GM21390 (cell line): ENCODE results near the gene CD47.

ENCODE experiments used
- ATAC-seq: cut with Tn5 transposase; IDR thresholded peaks from one replicate; pipeline ENCODE4 v1.9.1; 2021; ENCODE audit not compliant: unreplicated experiment

The CD47 gene

DNA sequence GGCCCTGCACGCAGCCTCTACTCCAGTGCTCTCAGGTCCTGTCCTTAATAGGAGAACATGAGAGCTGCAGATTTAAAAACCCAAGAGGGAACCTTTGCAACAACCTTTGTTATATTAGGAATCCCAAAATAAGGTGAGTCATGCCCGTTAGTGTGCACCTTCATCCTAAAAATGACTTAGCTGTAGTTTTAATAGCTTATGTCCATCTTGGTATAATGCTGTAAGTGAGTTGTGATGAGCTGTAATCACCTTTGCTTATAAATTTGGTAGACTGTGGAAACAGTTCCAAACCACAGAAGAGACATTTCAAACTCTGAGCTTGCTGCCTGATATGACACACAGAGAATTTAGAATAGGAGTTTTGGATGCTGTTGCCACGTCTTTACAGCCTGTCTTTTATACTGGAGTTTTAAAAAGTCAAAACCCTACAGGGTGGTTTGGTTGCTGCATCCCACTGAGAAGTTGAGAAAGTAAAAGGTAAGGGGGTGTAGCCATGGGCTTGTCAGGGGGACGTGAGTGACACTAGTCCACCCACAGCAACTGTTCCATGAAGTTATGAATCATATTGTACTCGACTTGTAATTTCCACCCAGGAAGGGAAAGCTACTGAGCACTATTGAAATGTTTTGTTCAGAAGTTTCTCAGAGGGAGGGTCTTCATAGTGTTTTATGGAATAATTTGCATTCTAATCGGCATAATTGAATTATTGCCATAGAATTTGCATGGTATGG lies 27.4 kb upstream of the CD47 start:
- no peak for ATAC-seq

DNA sequence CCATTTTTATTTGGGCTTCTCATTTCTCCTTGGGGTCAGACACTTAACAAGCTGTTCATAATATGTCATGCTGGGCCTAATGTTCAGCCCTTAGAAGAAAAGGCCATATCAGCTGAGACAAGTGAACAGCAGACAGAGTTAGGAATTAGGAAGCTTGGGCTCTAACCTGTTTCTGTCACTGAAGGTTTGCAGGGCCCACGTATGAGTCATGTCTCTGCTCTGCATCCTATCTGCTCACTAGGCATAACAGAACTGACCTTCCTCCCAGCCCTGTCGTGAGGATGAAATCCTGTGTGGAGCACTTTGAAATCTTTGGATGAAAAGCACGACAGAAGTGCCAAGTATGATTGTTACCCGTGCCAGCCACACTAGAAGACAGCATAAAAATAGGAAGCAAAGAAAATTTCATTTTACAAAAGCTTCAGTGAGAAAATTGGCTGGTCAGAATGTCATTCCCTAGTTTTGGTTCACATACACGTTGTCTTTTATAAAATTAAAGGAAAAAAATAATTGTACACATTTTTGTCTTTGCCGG lies 26.5 kb upstream of the CD47 start:
- peak; percentile 52 for ATAC-seq

DNA sequence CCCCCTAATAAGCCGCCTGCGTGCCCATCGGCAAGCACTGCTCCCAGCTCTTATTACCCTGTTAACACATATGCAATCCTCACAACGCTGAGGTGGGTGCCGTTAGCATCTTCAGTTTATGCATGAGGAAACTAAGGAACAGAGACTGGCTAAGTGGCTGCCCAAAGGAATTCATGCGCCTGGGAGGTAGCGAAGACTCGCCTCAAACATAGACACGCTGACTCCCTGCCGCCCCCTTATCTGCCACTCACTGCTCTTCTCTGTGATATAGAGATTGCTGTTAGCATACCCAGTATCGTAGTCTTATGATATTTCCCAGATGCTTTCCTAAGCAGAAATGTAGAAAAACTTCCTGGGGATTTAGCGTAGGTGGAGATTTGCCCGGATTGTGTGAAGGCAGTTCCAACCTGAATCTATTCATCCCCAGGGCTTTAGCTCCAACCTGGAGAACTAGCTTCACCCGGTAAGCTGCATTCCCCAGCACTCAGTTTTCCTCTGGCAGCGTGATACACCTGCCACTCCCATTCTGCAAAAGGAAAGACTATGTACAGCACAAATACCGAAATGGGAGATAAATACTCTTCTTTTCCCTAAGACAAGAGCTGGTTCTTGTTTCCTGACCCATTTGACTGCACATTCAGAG lies 23.7 kb upstream of the CD47 start:
- no peak for ATAC-seq

DNA sequence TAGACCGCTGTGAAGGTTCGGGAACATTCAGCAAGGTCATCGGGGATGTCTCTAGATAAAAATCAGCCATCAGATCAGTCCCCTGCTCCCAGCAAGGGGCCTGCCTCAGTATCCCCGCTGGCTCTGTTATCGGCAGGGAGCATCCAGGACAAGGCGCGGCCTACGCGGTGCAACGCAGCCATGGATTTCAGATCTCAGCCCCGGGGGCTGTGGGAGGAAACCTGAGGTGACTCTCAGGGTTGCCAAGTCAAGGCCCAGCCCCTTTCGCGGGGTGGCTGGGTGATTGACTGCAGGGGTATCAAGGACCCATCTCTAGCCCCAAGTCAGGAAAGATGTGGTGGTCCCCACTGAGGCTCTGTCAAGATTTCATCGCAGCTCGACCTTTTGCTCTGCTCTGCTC lies 23.1 kb upstream of the CD47 start:
- no peak for ATAC-seq

DNA sequence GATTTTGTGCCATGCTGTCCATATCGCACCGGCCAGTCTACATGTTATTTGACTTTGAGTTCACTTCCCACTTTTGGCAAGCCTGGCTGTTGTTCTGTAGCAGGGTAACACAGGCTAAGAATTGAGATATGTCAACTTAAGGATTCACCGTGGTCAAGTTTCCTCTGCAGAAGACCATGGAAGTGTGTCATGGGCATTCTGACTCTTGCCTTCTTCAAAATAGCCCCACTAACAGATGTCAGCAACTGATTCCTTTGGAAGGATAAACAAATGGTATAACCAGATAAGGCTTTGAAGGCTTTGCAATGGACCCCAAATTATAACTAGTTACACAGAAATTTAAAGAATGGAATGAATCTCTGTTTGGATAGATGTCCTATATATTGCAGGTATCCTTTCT lies 20.1 kb upstream of the CD47 start:
- no peak for ATAC-seq

DNA sequence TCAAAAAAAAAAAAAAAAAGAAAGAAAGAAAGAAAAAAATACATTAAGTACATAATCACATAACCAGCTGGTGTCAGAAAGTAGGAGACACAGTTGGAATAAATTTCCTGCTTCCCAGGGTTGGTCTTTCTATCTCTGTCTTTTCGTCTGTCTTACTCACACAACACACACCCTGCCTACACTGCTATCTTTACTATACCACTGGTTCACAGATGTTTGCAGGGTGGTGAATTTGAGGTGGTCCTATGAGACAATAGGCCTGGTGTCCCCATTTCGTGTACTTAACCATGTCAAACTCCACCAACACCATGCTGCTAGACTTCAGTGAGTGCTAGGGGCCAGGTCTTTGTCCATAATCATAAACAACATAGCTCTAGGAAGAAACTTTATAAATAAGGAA lies 17.6 kb upstream of the CD47 start:
- ATAC-seq, result no peak

DNA sequence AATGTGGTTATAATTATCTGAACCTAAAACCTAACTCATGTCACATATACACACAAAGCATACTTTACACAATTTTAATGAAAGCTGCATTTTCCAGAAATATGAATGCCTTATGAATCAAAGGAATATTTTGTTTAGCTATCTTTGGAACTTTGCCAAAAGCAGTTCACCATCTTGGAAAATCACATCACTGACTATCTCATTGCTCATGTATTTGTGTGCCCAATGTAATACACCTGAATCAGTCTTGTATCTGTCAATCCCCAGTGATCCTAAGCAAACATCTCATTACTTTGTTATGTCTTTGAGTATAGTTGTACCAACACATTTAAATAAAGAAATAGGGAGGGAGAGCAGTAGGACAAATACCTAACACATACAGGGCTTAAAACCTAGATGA lies 15.6 kb upstream of the CD47 start:
- no peak for ATAC-seq

DNA sequence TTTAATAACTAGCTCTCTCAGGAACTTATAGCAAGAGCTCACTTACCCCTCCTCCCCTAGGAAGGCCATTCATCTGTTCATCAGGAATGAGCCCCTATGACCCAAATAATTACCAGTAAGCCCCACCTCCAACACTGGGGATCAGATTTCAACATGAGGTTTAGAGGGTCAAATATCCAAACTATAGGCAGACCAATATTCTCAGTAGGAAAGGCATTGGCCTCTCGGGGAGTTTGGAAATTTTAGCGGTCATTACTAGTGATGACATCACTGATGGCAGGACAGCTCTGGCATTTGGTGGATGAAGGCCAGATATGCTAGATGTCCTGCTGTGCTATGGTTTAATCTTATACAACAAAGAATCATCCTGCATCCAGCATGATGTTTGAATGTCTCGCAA lies 15.2 kb upstream of the CD47 start:
- ATAC-seq, result no peak

DNA sequence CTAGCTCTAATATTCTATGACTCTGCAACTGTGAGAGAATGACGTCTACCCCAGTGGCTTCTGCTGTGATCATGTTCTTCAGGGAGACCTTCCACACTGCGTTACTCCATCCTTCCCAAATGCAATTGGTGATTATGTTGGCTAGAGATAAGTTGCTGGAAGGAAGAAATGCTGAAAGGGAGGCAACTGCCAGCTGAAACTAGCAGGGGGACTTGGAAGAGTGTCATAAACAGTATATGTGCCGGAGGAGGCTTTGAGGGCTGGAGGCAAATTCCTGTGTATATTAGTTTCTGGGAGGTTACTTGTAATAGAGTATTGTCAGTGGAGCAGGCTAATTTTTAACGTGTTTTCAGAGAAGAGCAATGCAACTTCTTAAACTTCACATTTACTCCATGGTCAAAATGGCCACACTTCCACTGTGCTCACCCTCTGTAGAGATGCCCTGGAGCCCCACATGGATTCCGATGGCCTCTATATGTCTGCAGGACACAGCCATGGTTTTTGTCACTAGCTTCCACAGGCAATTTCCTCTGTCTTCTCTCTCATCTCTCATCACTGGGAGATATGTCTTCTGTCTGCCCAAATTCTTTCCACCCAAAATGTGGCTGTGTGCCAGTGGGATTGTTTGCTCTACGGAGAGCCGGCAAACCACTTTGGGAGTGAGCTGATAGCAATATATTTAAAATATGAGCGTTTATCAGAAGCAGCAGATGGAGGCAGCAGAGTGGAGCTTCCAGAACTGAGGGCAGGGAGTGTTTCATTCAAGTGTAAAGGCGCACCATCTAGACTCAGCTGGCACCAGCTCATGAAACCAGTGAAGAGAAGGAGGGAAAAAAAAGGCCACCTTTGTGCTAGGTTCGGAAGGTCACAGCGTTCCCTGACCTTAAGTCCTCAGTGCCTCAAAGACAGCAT lies 13.3 kb upstream of the CD47 start:
- no peak for ATAC-seq

DNA sequence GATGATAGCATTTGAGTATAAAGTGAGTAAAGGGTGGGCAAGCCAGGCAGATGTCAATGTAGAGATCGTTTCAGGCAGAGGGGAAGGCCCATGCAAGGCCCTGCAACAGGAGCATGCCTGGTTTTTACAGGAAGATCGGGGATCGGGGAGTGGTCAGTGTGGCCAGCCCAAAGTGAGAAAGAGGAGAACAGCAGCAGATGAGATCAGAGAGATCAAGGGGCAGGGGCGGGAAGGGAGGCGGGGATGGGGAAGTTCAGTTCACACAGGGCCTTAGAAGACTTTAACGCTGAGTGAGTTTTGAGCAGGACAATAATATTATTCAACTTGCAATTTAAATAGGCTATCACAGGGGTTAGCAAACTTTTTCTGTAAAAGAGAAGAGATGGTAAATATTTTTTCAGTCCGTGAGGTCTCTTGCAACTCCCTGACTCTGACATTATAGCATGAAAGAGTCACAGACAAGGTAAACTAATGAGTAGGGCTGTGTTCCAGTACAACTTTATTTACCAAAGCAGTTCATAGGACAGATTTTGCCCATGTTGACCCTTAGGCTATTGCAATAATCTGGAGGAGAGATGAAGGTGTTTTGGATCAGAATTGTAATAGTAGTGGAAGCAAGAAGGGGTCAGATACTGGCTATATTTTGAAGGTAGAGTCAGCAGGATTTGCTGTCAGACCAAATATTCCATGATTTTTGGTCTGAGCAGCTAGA lies 12.4 kb upstream of the CD47 start:
- no peak for ATAC-seq

DNA sequence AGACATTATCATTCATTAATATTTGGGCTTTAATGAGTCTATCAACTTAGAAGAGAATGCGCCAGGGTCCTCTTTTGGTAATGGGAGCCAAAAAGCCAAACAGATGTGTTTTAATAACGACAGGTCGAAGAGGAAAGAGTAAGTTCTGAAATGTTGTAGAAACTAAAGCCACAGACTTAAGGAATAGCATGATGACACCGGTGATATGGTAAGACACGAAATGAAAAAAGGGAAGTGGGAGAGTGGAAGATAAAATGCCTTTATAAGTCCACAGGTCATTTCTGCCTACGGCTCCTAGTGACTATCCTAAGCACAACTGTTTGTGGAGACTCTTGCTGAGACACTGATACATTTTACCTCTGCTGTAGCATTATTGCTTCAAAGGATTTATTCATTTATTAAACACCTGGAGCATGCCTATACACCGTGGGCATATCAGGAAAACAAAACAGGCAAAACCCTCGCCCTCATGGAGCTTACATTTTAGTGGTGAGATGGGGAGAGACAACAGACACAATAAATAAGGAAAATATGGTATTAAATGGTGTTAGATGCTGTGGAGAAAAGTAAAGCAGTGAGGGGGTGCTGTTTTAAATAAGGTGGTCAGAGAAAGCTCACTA lies 11.7 kb upstream of the CD47 start:
- ATAC-seq, result no peak

DNA sequence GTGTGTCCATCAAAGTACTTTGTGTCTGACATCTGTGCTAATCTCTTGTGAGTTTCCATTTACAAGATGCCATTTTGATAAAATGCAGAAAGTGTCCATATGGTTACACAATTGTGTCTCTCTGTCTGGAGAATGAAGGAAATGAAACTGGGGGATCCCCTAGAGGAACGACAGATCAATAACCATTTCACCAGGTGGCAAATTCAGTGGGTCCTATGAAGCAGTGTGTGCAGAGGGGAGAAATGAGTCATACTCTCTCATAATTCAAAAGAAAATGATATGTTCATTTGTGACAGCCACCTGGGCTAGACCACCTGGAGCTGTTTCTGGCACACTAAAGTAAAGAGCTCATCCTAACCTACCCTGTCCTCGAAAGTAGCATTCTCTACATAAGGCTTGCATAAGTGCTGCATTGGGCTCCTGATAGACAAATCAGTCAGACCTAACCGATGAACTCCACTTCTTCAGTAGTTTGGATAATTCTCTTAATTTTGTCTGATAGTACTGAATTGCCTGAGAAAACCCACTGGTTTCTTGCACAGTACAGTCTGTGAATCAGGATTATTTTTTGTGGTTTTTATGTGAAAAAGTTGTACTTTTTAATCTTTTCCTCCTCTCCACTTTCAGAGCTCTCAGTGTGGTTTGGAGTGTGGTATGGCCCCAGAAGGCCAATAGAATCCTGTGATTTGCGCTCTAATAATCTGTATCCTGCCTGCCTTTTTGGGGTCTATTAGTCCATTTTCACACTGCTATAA lies 10.3 kb upstream of the CD47 start:
- ATAC-seq, result peak; percentile 89

DNA sequence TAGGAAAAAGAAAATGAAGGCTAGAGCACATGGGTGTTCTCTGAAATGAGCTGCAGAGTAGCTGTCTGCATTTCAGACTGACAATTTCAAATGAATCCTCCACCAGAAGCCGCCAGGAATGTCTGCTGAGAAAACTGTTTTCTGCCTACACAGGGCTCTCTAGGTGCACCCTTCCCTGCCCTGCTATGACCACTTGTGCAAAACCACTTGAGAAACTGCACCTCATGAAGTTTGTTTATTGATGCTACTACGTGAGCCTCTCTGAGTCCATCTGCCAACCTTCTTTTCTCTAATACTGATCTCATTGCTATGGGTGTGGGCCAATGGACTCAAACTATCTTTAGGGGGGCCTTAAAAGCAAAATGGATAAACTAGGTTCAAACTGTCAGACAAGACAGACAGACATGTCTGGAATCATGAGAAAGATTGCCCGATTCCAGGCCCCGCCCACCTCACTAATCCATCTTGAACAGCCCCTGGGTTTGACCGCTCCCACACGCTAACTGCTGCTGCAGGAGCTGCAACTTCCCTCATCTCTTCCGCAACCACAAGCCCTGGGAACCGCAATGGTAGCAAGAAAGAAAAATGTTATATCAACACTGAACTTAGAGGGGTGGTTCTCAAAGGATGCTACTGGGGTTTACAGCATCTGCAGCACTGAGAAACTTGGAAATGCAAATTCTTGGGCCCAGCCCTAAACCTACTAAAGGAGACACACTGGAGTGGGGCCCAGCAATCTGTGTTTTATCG lies 9.0 kb upstream of the CD47 start:
- ATAC-seq, result peak; percentile 23

DNA sequence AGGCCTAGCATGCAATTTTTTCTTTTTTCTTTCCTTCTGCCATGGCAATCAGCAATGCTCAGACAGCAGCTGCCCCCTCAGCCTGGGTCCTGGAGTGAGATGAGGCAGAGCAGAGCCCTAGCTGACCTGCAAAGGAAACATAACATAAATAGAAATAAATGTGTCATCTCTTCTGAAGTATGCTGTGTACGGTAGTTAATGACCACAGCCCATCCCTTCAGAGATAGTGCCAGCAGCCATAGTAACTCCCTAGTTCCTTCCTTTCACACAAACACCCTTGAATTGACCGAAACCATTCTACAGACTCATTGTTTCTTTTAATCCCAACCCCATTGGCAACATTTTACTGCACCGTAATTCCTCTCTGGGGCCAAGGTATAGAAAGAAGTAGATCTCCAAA lies 8.4 kb upstream of the CD47 start:
- ATAC-seq, result no peak

DNA sequence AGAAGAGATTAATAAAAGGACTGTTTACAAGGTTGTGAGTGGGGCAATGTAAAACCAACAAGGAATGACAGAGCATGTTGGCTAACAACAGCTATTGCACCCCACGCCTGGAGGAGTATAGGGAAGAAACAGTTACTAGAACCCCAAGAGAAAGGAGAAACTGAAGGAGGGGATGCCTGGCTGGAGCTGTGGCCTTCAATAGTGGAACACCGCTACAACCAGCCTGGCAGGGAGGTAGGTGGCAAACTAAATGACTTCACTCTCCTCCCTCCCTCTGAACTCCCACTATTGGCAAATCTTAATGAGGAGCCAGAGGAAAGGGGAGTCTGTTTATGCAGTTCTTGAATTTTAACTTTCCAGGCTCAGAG lies 7.2 kb upstream of the CD47 start:
- no peak for ATAC-seq

DNA sequence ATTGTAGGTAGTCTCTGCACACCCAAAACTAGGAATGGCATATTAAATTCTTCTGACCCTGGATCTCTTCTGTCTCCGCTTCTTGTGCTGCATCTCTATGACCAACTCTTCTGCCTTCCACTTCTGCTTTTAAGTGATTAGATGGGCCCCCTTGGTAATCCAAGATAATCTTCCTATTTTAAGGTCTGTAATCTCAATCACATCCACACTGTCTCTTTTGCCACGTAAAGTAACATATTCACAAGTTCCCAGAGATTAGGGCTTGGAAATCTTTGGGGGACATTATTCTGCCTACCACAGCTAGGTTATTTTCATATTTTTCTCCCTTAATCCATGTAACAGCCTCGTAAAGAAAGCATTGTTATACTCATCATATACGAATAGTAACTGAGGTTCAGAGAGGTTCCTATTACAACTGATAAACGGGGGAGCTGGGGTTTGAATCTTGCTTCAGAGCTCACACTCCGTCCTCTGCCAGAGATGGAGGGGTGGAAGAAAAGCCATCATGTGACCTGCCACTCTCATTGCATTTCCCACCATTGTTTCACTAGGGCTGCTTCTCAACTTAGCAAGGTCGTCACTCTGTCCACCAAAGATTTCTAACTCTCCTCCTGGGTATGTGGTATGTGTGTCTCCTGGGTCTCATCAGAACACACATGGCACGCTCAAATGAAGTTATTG lies 6.6 kb upstream of the CD47 start:
- ATAC-seq, result no peak

DNA sequence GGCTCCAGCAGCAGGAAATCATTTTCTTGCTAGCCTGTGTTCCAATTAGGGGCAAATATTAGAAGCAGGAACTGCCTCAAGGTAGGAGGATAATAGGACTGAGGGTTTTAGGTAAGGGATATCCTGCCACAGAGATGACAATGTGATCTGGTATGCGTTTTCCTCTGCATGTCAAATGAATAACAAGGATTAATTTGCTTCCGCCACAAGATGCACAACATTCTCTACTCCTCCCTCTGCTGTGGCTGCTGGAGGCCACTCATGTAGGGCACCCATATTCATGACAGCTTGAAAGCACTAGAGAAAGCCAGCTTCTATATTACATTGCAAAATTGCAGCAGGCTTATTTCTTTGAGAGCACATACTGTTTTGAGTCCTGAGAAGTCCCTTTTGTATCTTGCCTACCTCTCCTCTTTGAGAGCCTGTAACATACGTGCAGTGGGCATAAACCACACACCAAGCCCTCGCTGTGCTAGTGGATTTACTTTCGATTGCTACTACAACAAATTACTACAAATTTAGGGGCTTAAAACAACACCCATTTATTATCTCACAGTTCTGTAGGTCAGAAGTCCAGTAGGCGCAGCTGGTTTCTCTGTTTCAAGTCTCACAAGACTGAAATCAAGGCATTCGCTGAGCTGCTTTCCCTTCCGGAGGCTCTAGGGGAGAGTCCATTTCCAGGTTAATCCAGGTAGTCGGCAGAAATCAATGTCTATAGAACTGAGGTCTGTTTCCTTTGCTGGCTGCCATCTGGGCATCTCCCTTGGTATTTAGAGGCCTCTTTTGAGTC lies 5.9 kb upstream of the CD47 start:
- no peak for ATAC-seq

DNA sequence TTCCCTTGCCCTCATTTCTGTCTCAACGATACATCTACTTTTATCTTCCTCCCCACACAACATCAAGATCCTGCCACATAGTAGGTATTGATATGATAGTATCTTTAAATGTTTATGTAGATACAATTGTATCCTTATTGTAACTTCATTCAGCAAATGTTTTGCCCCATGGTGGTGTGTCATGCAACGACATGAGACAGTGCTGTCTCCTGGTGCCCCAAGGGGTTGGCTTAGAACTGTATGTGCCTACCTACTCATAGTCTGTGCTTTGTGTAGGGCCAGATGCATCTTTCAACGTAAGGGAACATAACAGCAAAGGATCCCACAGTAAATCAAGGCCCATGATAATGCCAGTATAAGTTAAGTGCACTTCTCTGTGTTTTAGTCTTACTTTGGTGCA lies 2.8 kb upstream of the CD47 start:
- no peak for ATAC-seq
